HEK293T (cell line): ENCODE results near the gene MAP1LC3A.
"Not testable (repeated sequence)": the region's sequence is repeated elsewhere in the genome, so short reads cannot be mapped to it uniquely, and the experiment has no call there.

Experiments
- CTCF ChIA-PET: fragments of 350-600 bp; formaldehyde crosslinking; extraction: SDS; loops from one replicate; lab custom pipeline; 2021; ENCODE audit warnings: antibody characterized with exemption, inconsistent platforms; lab: Yijun Ruan, JAX
- POLR2A ChIA-PET: fragments of 350-600 bp; formaldehyde crosslinking; extraction: SDS; loops from one replicate; lab custom pipeline; 2020; ENCODE audit warnings: antibody characterized with exemption, inconsistent platforms; lab: Yijun Ruan, JAX
- DNase-seq: peaks from one replicate; pipeline ENCODE4 v3.0.0; 2012; ENCODE audit warnings: mixed read lengths; ENCODE audit errors: extremely low spot score
- ARNT ChIP-seq: fragments of 450-650 bp; IDR thresholded peaks from 2 replicates; pipeline ENCODE4 v1.6.1; 2017; ENCODE audit warnings: mild to moderate bottlenecking
- BHLHE40 ChIP-seq: fragments of 450-650 bp; IDR thresholded peaks from 2 replicates; pipeline ENCODE4 v1.6.1; 2016; ENCODE audit warnings: mild to moderate bottlenecking, moderate library complexity, borderline replicate concordance
- CTBP1 ChIP-seq: fragments of 450-650 bp; IDR thresholded peaks from 2 replicates; pipeline ENCODE4 v1.6.1; 2016; ENCODE audit warnings: borderline replicate concordance
- ELF4 ChIP-seq: fragments of 450-650 bp; IDR thresholded peaks from 2 replicates; pipeline ENCODE4 v1.6.1; 2017; ENCODE audit warnings: antibody characterized with exemption
- FOXA1 ChIP-seq: fragments of 450-650 bp; IDR thresholded peaks from 2 replicates; pipeline ENCODE4 v1.6.1; 2016; ENCODE audit warnings: mild to moderate bottlenecking
- FOXK2 ChIP-seq: fragments of 450-650 bp; IDR thresholded peaks from 2 replicates; pipeline ENCODE4 v1.6.1; 2016; ENCODE audit warnings: mild to moderate bottlenecking
- FOXM1 ChIP-seq: fragments of 450-650 bp; IDR thresholded peaks from 2 replicates; pipeline ENCODE4 v1.6.1; 2017; ENCODE audit warnings: mild to moderate bottlenecking, borderline replicate concordance
- HDGF ChIP-seq: fragments of 450-650 bp; IDR thresholded peaks from 2 replicates; pipeline ENCODE4 v1.6.1; 2017; ENCODE audit warnings: antibody characterized with exemption, borderline replicate concordance
- L3MBTL2 ChIP-seq: fragments of 450-650 bp; conservative IDR thresholded peaks from 2 replicates; pipeline ENCODE4 v1.6.1; 2016; ENCODE audit warnings: mild to moderate bottlenecking
- LEF1 ChIP-seq: fragments of 450-650 bp; IDR thresholded peaks from 2 replicates; pipeline ENCODE4 v1.6.1; 2017; ENCODE audit warnings: mild to moderate bottlenecking, borderline replicate concordance
- NFRKB ChIP-seq: fragments of 450-650 bp; IDR thresholded peaks from 2 replicates; pipeline ENCODE4 v1.6.1; 2016; ENCODE audit warnings: mild to moderate bottlenecking, moderate library complexity
- SP1 ChIP-seq: fragments of 450-650 bp; IDR thresholded peaks from 2 replicates; pipeline ENCODE4 v1.6.1; 2017
- SUZ12 ChIP-seq: fragments of 450-650 bp; IDR thresholded peaks from 2 replicates; pipeline ENCODE4 v1.6.1; 2016; ENCODE audit warnings: mild to moderate bottlenecking
- TARDBP ChIP-seq: fragments of 450-650 bp; IDR thresholded peaks from 2 replicates; pipeline ENCODE4 v1.6.1; 2016
- ZNF384 ChIP-seq: fragments of 450-650 bp; IDR thresholded peaks from 2 replicates; pipeline ENCODE4 v1.6.1; 2016
- TF ChIP-seq, protein P1 (sequence below): fragments of 450-650 bp; IDR thresholded peaks from 2 replicates; pipeline ENCODE4 v1.6.1; 2016

Gene MAP1LC3A

DNA sequence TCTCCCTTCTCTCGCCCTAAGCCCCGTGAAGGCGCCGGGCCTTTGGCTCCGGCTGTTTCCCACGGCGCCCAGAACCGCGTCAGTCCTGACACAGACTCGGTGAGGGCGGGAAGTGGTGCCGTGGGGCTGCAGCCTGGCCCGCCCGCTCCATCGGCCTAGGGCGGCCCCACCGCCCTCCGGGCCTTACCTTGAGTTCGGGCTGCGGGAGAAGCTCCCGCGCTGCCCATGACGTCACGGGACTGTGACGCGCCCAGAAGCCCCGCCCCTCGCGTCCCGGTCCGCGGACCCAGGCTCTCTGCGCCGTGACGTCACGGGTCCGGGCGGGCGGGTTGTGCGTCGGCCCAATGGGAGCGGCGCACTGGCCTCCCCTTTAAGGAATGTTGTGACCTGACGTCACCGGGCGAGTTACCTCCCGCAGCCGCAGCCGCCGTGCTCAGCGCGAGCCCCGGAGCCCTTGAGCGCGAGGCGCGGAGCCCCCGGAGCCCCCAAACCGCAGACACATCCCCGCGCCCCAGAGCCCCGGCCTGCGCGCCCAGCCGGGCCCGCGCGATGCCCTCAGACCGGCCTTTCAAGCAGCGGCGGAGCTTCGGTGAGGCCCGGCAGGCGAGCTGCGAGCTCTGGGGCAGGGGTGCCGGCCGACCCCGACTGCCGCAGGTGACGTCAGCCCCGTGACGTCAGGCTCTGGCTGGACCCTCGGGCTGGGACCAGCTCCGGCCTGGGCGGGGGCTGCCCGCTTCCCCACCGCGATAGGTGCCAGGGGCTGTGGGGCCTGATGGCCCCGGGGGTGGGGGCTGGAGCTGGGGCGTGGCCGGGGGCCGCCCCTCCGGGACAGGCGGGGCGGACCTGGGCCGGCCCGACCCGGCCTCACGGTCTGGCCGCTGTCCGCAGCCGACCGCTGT lies at the start of gene MAP1LC3A:
Gene MAP1LC3A (plus strand): TSS at position 399 of the 899 bp plus-strand sequence. CDS start 151 bp downstream, at position 550.
- no peak for DNase-seq
- TF ChIP-seq HDGF (no peak), NFRKB (no peak), SP1 (no peak), ARNT (no peak), FOXA1 (no peak), SUZ12 (no peak)
- ChIA-PET POLR2A (no interaction called here), CTCF (no interaction called here)

DNA sequence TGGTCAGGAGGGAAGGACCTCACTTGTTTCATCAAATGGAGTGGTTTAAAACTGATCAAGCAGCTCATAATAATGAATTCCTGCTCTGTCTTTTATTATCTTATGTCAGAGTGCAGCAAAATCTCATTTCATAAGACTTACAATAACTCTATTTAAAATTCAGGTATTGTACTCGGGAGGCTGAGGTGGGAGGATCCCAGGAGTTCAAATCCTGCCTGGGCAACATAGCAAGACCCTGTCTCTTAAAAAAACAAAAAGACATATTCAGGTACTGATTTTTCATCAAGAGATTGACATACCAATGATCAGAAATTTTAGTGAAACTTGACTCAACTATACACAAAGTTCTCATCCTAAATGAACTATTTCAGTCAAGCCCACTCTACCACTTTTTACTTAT lies 47.9 kb upstream of the MAP1LC3A start:
- ChIA-PET CTCF (no interaction called here), POLR2A (no interaction called here)
- no peak for TF ChIP-seq ELF4
- TF ChIP-seq LEF1 = no peak
- DNase-seq = no peak

DNA sequence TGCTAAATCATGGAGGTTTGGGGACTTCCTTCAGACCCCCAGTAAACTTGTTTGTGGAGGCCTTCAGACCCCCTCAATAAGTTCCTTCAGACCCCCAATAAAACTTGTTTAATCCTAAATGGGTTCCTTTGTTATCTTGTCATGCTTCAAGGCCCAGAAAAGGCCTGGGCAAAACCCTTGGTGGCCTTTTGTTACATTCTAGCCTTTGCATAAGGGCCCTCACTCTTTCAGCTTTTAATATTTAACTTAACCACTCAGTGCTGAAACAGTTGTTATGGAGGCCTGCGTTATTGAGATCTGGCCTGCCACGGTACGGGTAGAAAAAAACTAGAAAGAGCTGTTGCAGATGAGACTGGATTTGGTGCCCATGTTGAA lies 46.6 kb upstream of the MAP1LC3A start:
- ChIA-PET CTCF (interaction anchor here (0.5 kb wide), 1 partner anchor 17 kb away, joined by 6 read pairs; no protein-coding TSS in a partner anchor), POLR2A (no interaction called here)
- no peak for DNase-seq
- no peak for TF ChIP-seq BHLHE40
- no peak for TF ChIP-seq HDGF
- no peak for TF ChIP-seq FOXM1
- TF ChIP-seq LEF1 = no peak
- no peak for TF ChIP-seq NFRKB
- TF ChIP-seq FOXA1 = no peak
- TF ChIP-seq L3MBTL2 = no peak

DNA sequence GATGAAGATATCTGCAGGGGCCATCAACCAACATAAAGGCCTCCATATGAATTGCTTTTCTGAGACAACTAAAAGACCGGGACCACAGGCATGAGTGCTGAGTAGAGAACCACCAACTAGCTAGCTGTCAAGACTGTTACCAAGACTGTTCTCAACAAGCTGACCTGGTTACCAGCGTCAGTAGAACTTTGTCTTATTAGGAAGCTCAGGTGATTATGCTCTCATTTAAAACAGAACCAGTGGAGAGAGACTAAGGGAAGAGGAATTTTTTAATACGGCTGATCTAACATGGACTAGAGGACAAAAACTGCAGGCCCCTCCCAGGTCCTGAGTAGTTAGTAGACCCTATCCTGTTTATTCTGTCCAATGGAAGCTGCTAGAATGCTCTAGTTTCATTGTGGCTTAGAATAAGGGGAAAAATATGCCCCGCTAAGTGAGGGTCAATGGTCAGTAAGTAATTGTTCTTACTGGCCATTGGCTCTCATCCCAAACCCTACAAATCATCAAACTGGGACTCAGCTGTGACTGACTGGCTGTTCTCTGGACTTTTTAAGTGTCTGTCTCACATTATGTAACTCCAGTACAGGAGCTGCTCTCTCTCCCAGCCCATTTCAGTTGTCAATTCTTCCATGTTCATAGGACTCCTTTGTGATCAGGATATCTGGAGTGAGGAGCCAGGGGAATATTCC lies 46.1 kb upstream of the MAP1LC3A start:
- no peak for DNase-seq
- no peak for TF ChIP-seq ELF4
- TF ChIP-seq HDGF = no peak
- TF ChIP-seq CTBP1 = no peak
- no peak for TF ChIP-seq BHLHE40
- TF ChIP-seq L3MBTL2 = no peak
- TF ChIP-seq FOXK2 = no peak
- no peak for TF ChIP-seq FOXA1
- no peak for TF ChIP-seq TARDBP
- no peak for TF ChIP-seq ARNT
- TF ChIP-seq SP1 = no peak
- no peak for TF ChIP-seq FOXM1
- TF ChIP-seq ZNF384 = no peak
- no peak for TF ChIP-seq LEF1
- TF ChIP-seq SUZ12 = no peak
- TF ChIP-seq NFRKB = no peak
- TF ChIP-seq, protein P1, sequence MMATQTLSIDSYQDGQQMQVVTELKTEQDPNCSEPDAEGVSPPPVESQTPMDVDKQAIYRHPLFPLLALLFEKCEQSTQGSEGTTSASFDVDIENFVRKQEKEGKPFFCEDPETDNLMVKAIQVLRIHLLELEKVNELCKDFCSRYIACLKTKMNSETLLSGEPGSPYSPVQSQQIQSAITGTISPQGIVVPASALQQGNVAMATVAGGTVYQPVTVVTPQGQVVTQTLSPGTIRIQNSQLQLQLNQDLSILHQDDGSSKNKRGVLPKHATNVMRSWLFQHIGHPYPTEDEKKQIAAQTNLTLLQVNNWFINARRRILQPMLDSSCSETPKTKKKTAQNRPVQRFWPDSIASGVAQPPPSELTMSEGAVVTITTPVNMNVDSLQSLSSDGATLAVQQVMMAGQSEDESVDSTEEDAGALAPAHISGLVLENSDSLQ = no peak
- POLR2A ChIA-PET = no interaction called here
- CTCF ChIA-PET = interaction anchor here (0.5 kb wide), 1 partner anchor 17 kb away, joined by 6 read pairs; no protein-coding TSS in a partner anchor

DNA sequence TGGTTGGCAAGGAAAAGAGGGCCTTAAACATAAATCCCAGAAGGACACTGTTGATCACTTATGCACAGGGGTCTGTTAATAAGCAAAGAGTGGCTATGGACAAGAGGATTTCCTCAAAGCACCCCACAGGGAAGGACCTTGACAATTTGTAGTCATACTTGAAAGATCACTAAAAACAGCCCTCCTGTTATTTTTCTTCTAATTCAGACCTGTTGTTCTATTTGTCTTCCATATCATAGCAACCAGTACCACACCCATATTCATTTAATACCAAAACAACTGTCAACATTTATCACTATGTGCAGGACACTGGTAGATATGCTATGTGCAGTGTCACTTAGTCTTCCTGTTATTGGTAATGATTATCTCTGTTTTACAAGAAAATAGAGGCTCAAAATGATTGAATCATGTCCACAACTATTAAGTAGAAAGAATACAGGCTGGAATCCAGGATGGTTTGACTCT lies 45.5 kb upstream of the MAP1LC3A start:
- TF ChIP-seq TARDBP (no peak), ARNT (no peak), CTBP1 (no peak), FOXA1 (no peak), HDGF (no peak), ZNF384 (no peak), LEF1 (no peak)
- TF ChIP-seq, protein P1 = no peak
- no peak for DNase-seq
- POLR2A ChIA-PET = no interaction called here
- CTCF ChIA-PET = no interaction called here

DNA sequence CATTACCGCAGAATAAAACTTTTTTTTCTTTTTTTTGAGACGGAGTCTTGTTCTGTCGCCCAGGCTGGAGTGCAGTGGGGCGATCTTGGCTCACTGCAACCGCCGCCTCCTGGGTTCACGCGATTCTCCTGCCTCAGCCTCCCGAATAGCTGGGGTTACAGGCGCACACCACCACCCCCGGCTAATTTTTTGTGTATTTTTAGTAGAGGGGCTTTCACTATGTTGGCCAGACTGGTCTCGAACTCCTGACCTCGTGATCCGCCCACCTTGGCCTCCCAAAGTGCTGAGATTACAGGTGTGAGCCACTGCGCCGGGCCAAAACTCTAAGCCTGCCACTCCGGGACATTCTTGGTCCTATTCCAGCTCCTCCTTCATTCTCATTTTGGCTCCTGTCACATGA lies 44.5 kb upstream of the MAP1LC3A start:
- ChIA-PET POLR2A (interaction anchor here (0.9 kb wide), 1 partner anchor 150 kb away, joined by 3 read pairs; no protein-coding TSS in a partner anchor), CTCF (interaction anchor here (0.6 to 0.9 kb wide), 2 partner anchors 384 to 1837 kb away, joined by 4 to 7 read pairs; no protein-coding TSS in a partner anchor)
- not testable (repeated sequence) for DNase-seq

DNA sequence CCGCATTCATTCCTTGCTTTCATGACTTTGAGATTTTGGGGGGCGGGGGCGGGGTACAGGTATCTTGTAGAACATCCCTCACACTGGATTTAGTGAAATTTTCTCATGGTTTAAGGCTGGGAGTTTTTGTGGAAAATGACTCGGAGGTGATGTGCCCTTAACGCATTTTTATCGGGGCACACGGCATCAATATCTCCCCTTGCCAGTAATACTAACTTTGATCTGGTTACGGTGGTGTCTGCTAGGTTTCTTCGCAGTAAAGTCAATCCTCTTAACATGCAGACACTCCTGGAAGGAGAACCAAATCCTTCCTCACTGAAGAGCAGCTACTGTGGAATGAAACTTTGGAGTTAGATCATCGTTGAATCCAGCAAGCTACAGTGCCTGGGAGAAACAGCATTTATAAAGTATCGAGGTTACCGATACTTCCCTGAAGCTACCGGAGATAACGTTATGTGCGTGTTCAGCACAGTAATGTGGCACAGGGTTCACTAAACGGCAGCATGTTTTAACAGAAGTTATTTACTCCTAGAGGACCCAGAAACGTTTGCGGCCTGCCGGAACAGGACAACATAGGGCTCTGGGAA lies 43.5 kb upstream of the MAP1LC3A start:
- CTCF ChIA-PET = interaction anchor here (0.6 to 0.8 kb wide), 2 partner anchors 24 to 1836 kb away, joined by 3 to 7 read pairs; no protein-coding TSS in a partner anchor
- no peak for DNase-seq
- POLR2A ChIA-PET = interaction anchor here (0.8 to 2.9 kb wide), 10 partner anchors 10 to 402 kb away, joined by 4 to 18 read pairs (median 12); partner anchors contain the start of genes AHCY, EIF2S2 and ITCH
- TF ChIP-seq NFRKB (no peak), TARDBP (no peak), ZNF384 (no peak), FOXK2 (no peak), ELF4 (no peak)
